Keratinocyte (primary cell): ENCODE measurements around the gene MLIP. TPM values are rescaled to one million over a fixed set of nuclear protein-coding genes. Genes with fewer than 3 reads are reported as not detected.

Experiments
- DNase-seq: peaks from one replicate; pipeline ENCODE4 v3.0.0-alpha.2; 2011; ENCODE audit warnings: low read depth, missing footprints, low spot score
- FAIRE-seq: peaks from 2 replicates; lab custom pipeline; 2011; peaks lifted over from hg19 to GRCh38; lab: Jason Lieb, UNC
- H2AFZ ChIP-seq: 2 replicates; pipeline ENCODE4 v1.6.0; 2012; ENCODE audit warnings: low read length, control low read depth, inconsistent platforms; ENCODE audit not compliant: control insufficient read depth
- H3K27ac ChIP-seq: 2 replicates; pipeline ENCODE4 v1.5.1; 2011; ENCODE audit warnings: low read length; ENCODE audit not compliant: control insufficient read depth, insufficient read depth
- H3K27me3 ChIP-seq: 3 replicates; pipeline ENCODE4 v1.6.0; 2011; ENCODE audit warnings: low read length; ENCODE audit not compliant: control insufficient read depth, insufficient read depth; ENCODE audit errors: extremely low read depth
- H3K36me3 ChIP-seq, 2 experiments: 2 replicates in 1 of 2; 3 replicates in 1 of 2; pipeline ENCODE4 v1.5.1; 2011; ENCODE audit warnings: low read length in 2 of 2, mild to moderate bottlenecking in 1 of 2; ENCODE audit not compliant: control insufficient read depth in 2 of 2, insufficient read depth in 2 of 2; ENCODE audit errors: extremely low read depth in 1 of 2
- H3K4me1 ChIP-seq: 3 replicates; pipeline ENCODE4 v1.5.1; 2011; ENCODE audit warnings: low read length; ENCODE audit not compliant: control insufficient read depth, insufficient read depth; ENCODE audit errors: extremely low read depth
- H3K4me2 ChIP-seq: 3 replicates; pipeline ENCODE4 v1.6.0; 2011; ENCODE audit warnings: low read depth, low read length; ENCODE audit not compliant: control insufficient read depth, insufficient read depth; ENCODE audit errors: extremely low read depth
- H3K4me3 ChIP-seq, 3 experiments: fragments of 200-600 bp in 1 of 3; sonication (generic) in 1 of 3; 2 replicates in 2 of 3; 3 replicates in 1 of 3; pipeline ENCODE4 v1.5.1; 2011 to 2016; ENCODE audit warnings: low read length in 3 of 3, mild to moderate bottlenecking in 3 of 3, control low read depth in 2 of 3, inconsistent platforms in 1 of 3, low read depth in 1 of 3, mixed read lengths in 1 of 3, mixed run types in 1 of 3, moderate library complexity in 1 of 3; ENCODE audit not compliant: control insufficient read depth in 2 of 3, insufficient read depth in 2 of 3; ENCODE audit errors: extremely low read depth in 1 of 3
- H3K79me2 ChIP-seq: 2 replicates; pipeline ENCODE4 v1.6.0; 2012; ENCODE audit warnings: low read length; ENCODE audit not compliant: control insufficient read depth, insufficient read depth
- H3K9ac ChIP-seq: 3 replicates; pipeline ENCODE4 v1.6.0; 2011; ENCODE audit warnings: low read length; ENCODE audit not compliant: control insufficient read depth, insufficient read depth; ENCODE audit errors: extremely low read depth
- H3K9me1 ChIP-seq: 3 replicates; pipeline ENCODE4 v1.6.0; 2011; ENCODE audit warnings: low read length; ENCODE audit not compliant: control insufficient read depth, insufficient read depth; ENCODE audit errors: extremely low read depth
- H3K9me3 ChIP-seq: 2 replicates; pipeline ENCODE4 v1.5.1; 2012; ENCODE audit warnings: low read depth, low read length; ENCODE audit not compliant: control insufficient read depth
- H4K20me1 ChIP-seq: 3 replicates; pipeline ENCODE4 v1.6.0; 2011; ENCODE audit warnings: low read length; ENCODE audit not compliant: control insufficient read depth, insufficient read depth; ENCODE audit errors: extremely low read depth
- EZH2 ChIP-seq: IDR thresholded peaks from one replicate; pipeline ENCODE4 v1.6.1; 2012; ENCODE audit warnings: inconsistent platforms, mild to moderate bottlenecking, low read length, moderate library complexity
- dilution Hi-C: fragments of 300-500 bp; cut with MboI; formaldehyde crosslinking; loops from one replicate; pipeline ENCODE4 v1.7.0; 2020; ENCODE audit warnings: low sequenced_read_pairs; ENCODE audit not compliant: extremely low pct_ligation_motif_present
- polyA plus RNA-seq, 5 experiments: library from polyadenylated mRNA; depleted of rRNA in 3 of 5; stranded (reverse) in 3 of 5; stranded (forward) in 1 of 5; unstranded in 1 of 5; fragments of >200 nt; gene quantifications; 1 replicate in 1 of 5; 2 replicates in 3 of 5; 3 replicates in 1 of 5; pipeline versions ENCODE4 v1.2.1 to v1.2.3, GENCODE V29; 2011 to 2012; ENCODE audit warnings: missing spikeins in 2 of 5, low read depth in 1 of 5, low replicate concordance in 1 of 5
- TF ChIP-seq, protein P1 (sequence below), 3 experiments: IDR thresholded peaks in 1 of 3; conservative IDR thresholded peaks in 1 of 3; optimal IDR thresholded peaks in 1 of 3; 2 replicates in 2 of 3; 3 replicates in 1 of 3; pipeline versions ENCODE3 to v1.5.1; 2011; ENCODE audit warnings: low read length in 3 of 3, mild to moderate bottlenecking in 3 of 3, moderate library complexity in 2 of 3, control low read depth in 1 of 3, inconsistent platforms in 1 of 3; ENCODE audit not compliant: insufficient read depth in 2 of 3; ENCODE audit errors: extremely low read depth in 1 of 3

MLIP gene
- polyA plus RNA-seq, 1 donor (not counting 4 experiments of a cell fraction or from before 2014, with no cell fraction given): 0.87 TPM

DNA sequence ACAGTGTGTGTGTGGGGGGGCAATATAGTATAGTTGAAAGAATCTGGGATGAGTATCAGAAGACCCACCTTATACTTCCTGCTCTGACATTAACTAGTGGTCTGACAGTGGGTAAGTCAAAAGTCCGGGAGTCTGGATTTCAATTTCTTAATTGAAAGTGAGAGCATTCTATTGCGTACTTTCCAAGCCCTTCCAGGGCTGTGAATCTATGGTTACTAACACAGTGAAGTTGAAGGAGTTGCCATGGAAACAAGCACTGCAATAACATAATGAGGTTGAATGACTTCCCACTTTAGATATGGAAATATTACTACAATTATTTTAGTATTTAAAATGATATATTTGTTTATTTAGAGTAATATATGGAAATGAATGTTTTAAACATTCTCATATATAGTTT is 80.2 kb downstream of the MLIP start:
- no peak for FAIRE-seq
- dilution Hi-C loops: no loop called here
- no peaks in the 10 kb centered on the region for H3K9me3 ChIP-seq

DNA sequence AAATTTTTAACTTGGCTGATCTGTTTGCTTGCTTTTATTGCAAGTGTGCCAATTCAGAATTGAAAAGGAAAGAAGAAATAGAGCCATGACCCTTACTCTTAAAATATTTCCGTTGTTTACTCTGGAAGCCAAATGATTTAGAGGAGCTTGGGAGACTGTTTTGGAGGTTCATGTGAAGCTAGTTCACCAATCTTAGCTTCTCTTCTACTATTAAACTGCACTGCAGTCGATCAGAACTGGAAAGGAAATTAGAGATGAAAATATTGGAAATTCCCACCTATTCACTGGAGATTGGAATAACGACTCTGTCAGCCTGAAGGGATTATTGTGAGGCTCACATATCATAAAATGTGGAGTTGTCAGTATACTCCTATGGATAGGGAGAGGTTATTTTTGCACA is 81.8 kb downstream of the MLIP start:
- no peak for FAIRE-seq
- Histone ChIP-seq H2AFZ (peak overlapping the region; percentile 27), H3K4me1 (peaks cover 3% of the 10 kb centered on the region), H3K4me3 (no peak overlapping the region), H4K20me1 (no peaks in the 10 kb centered on the region), H3K9me3 (no peaks in the 10 kb centered on the region), H3K9ac (no peak overlapping the region), H3K27ac (no peak overlapping the region), H3K36me3 (no peaks in the 10 kb centered on the region), H3K27me3 (no peaks in the 10 kb centered on the region), H3K9me1 (no peaks in the 10 kb centered on the region), H3K4me2 (no peak overlapping the region), H3K79me2 (no peaks in the 10 kb centered on the region)
- no peak for DNase-seq
- TF ChIP-seq, protein P1, sequence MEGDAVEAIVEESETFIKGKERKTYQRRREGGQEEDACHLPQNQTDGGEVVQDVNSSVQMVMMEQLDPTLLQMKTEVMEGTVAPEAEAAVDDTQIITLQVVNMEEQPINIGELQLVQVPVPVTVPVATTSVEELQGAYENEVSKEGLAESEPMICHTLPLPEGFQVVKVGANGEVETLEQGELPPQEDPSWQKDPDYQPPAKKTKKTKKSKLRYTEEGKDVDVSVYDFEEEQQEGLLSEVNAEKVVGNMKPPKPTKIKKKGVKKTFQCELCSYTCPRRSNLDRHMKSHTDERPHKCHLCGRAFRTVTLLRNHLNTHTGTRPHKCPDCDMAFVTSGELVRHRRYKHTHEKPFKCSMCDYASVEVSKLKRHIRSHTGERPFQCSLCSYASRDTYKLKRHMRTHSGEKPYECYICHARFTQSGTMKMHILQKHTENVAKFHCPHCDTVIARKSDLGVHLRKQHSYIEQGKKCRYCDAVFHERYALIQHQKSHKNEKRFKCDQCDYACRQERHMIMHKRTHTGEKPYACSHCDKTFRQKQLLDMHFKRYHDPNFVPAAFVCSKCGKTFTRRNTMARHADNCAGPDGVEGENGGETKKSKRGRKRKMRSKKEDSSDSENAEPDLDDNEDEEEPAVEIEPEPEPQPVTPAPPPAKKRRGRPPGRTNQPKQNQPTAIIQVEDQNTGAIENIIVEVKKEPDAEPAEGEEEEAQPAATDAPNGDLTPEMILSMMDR (optimal IDR thresholded peaks at IDR 0.05 in 1 of 3, IDR thresholded peaks at IDR 0.05 in 1 of 3, conservative IDR thresholded peaks at IDR 0.05 in 1 of 3; ENCODE audit: extremely low read depth in 1 of 3, insufficient read depth in 2 of 3, low read length in 3 of 3): no peak
- no peak for TF ChIP-seq EZH2
- dilution Hi-C loops: no loop called here

More for the DNA sequence above, 80.2 kb downstream of the MLIP start:
- no peaks in the 10 kb centered on the region for H3K36me3 ChIP-seq
- H3K27ac ChIP-seq: no peak overlapping the region
- H3K4me2 ChIP-seq: no peak overlapping the region
- H2AFZ ChIP-seq: no peak overlapping the region
- TF ChIP-seq, protein P1 (optimal IDR thresholded peaks at IDR 0.05 in 1 of 3, IDR thresholded peaks at IDR 0.05 in 1 of 3, conservative IDR thresholded peaks at IDR 0.05 in 1 of 3; ENCODE audit: extremely low read depth in 1 of 3, insufficient read depth in 2 of 3, low read length in 3 of 3): no peak
- no peak for TF ChIP-seq EZH2
- H4K20me1 ChIP-seq: no peaks in the 10 kb centered on the region
- no peak overlapping the region for H3K4me3 ChIP-seq
- H3K9ac ChIP-seq: no peak overlapping the region
- H3K27me3 ChIP-seq: no peaks in the 10 kb centered on the region
- H3K9me1 ChIP-seq: no peaks in the 10 kb centered on the region
- H3K4me1 ChIP-seq: peaks cover 3% of the 10 kb centered on the region
- DNase-seq: no peak
- H3K79me2 ChIP-seq: no peaks in the 10 kb centered on the region
